MM.1S (cell line): ENCODE results near the gene WDFY2.

Experiments
- CTCF ChIP-seq: fragments of 300-600 bp; sonication (generic); IDR thresholded peaks from 2 replicates; pipeline ENCODE4 v1.5.1; 2016; ENCODE audit warnings: antibody characterized with exemption, low read length, mixed read lengths
- EZH2phosphoT487 ChIP-seq: fragments of 300-600 bp; sonication (generic); IDR thresholded peaks from 2 replicates; pipeline ENCODE4 v1.6.1; 2018; ENCODE audit warnings: antibody characterized with exemption, low read length

GRCh38 chr13:51759240-51759639 is 175.0 kb downstream of the WDFY2 start:
- TF ChIP-seq EZH2phosphoT487 (no peak), CTCF (no peak)
